SK-N-SH (cell line): Measurements from ENCODE around the gene ASIC2. TPM values are rescaled to one million over a fixed set of nuclear protein-coding genes. Genes with fewer than 3 reads are reported as not detected.

Experiments used
- CTCF ChIA-PET: fragments of 300-600, 350-600 bp; formaldehyde crosslinking; extraction: SDS; loops from one replicate; lab custom pipeline; 2021; lab: Yijun Ruan, JAX
- POLR2A ChIA-PET: fragments of 350-600 bp; sonication (Branson Sonifier 250); formaldehyde crosslinking; extraction: SDS; loops from one replicate; lab custom pipeline; 2020; ENCODE audit warnings: antibody characterized with exemption, inconsistent platforms; lab: Yijun Ruan, JAX
- DNase-seq: peaks from one replicate; pipeline ENCODE4 v3.0.0; 2012
- H2AFZ ChIP-seq: fragments of 200-600 bp; sonication (generic); 2 replicates; pipeline ENCODE4 v1.8.1; 2016; ENCODE audit warnings: antibody characterized with exemption, mild to moderate bottlenecking, low read depth
- H3F3A ChIP-seq: fragments of 200-600 bp; sonication (generic); replicated peaks from 2 replicates; pipeline ENCODE3; 2016; ENCODE audit warnings: antibody characterized with exemption, mild to moderate bottlenecking; ENCODE audit not compliant: insufficient read depth
- H3K27ac ChIP-seq, 2 experiments: fragments of 200-500 bp in 1 of 2; fragments of 200-600 bp in 1 of 2; sonication (Bioruptor generic) in 1 of 2; sonication (generic), shearing (Covaris generic) in 1 of 2; 2 replicates each; pipeline versions ENCODE4 v1.5.1 to v1.6.1; 2014 to 2016; ENCODE audit warnings: low read depth in 2 of 2, inconsistent platforms in 1 of 2, low read length in 1 of 2, mild to moderate bottlenecking in 1 of 2, mixed read lengths in 1 of 2
- H3K27me3 ChIP-seq: fragments of 200-600 bp; sonication (generic), shearing (Covaris generic); 2 replicates; pipeline ENCODE4 v1.6.1; 2016; ENCODE audit warnings: mixed run types; ENCODE audit not compliant: insufficient read depth
- H3K36me3 ChIP-seq, 2 experiments: fragments of 200-500 bp in 1 of 2; fragments of 200-600 bp in 1 of 2; sonication (Bioruptor generic) in 1 of 2; sonication (generic) in 1 of 2; replicated peaks in 1 of 2; 2 replicates each; pipeline versions ENCODE3 to v1.5.1; 2014 to 2016; ENCODE audit warnings: low read length in 1 of 2, mild to moderate bottlenecking in 1 of 2; ENCODE audit not compliant: insufficient read depth in 2 of 2, control insufficient read depth in 1 of 2
- H3K4me1 ChIP-seq, 2 experiments: fragments of 200-500 bp in 1 of 2; fragments of 200-600 bp in 1 of 2; sonication (Bioruptor generic) in 1 of 2; sonication (generic), shearing (Covaris generic) in 1 of 2; 2 replicates each; pipeline versions ENCODE4 v1.5.1 to v1.6.1; 2014 to 2016; ENCODE audit warnings: low read depth in 1 of 2, low read length in 1 of 2, mixed run types in 1 of 2; ENCODE audit not compliant: insufficient read depth in 2 of 2, control insufficient read depth in 1 of 2
- H3K4me2 ChIP-seq: fragments of 200-600 bp; sonication (generic), shearing (Covaris generic); 2 replicates; pipeline ENCODE4 v1.6.1; 2017; ENCODE audit warnings: mixed run types
- H3K4me3 ChIP-seq, 2 experiments: fragments of 200-500 bp in 1 of 2; fragments of 200-600 bp in 1 of 2; sonication (Bioruptor generic) in 1 of 2; sonication (generic), shearing (Covaris generic) in 1 of 2; 2 replicates each; pipeline versions ENCODE4 v1.5.1 to v1.8.1; 2014 to 2016; ENCODE audit warnings: low read depth in 2 of 2, inconsistent platforms in 1 of 2, low read length in 1 of 2, mild to moderate bottlenecking in 1 of 2, mixed read lengths in 1 of 2, moderate library complexity in 1 of 2
- H3K79me2 ChIP-seq: fragments of 200-600 bp; sonication (generic); 2 replicates; pipeline ENCODE4 v1.8.1; 2017; ENCODE audit warnings: mild to moderate bottlenecking; ENCODE audit not compliant: insufficient read depth
- H3K9ac ChIP-seq: fragments of 200-600 bp; sonication (generic); 2 replicates; pipeline ENCODE4 v1.6.1; 2017; ENCODE audit warnings: mixed run types
- H3K9me2 ChIP-seq: fragments of 200-600 bp; sonication (generic); 2 replicates; pipeline ENCODE4 v1.6.1; 2017; ENCODE audit warnings: mixed run types
- H3K9me3 ChIP-seq: fragments of 200-600 bp; sonication (generic); 2 replicates; pipeline ENCODE4 v1.6.1; 2017; ENCODE audit warnings: mixed run types, mild to moderate bottlenecking, moderate library complexity
- H4K20me1 ChIP-seq: fragments of 200-600 bp; sonication (generic); 2 replicates; pipeline ENCODE4 v1.6.1; 2017; ENCODE audit warnings: mild to moderate bottlenecking, mixed run types; ENCODE audit not compliant: insufficient read depth
- CHD2 ChIP-seq: fragments of 150-350 bp; IDR thresholded peaks from 2 replicates; pipeline ENCODE4 v1.6.1; 2018; ENCODE audit warnings: low read length; ENCODE audit not compliant: partially characterized antibody
- ELF1 ChIP-seq: IDR thresholded peaks from 2 replicates; pipeline ENCODE4 v1.4.0; 2012
- FOSL2 ChIP-seq: IDR thresholded peaks from 2 replicates; pipeline ENCODE4 v1.4.0; 2012; ENCODE audit warnings: low read depth, mild to moderate bottlenecking, moderate library complexity, borderline replicate concordance
- FOXJ3 ChIP-seq: sonication (generic); formaldehyde crosslinking; IDR thresholded peaks from 2 replicates; pipeline ENCODE4 v1.5.1; 2020; ENCODE audit warnings: mild to moderate bottlenecking, missing genetic modification reagents
- FOXM1 ChIP-seq: IDR thresholded peaks from 2 replicates; pipeline ENCODE4 v1.4.0; 2012; ENCODE audit warnings: low read depth, mild to moderate bottlenecking
- GABPA ChIP-seq: IDR thresholded peaks from 2 replicates; pipeline ENCODE4 v1.4.0; 2012; ENCODE audit warnings: low read depth, mild to moderate bottlenecking
- IRF3 ChIP-seq: fragments of 150-350 bp; IDR thresholded peaks from 2 replicates; pipeline ENCODE4 v1.6.1; 2016; ENCODE audit warnings: mild to moderate bottlenecking, low read depth, low read length
- MEF2A ChIP-seq: IDR thresholded peaks from 2 replicates; pipeline ENCODE4 v1.4.0; 2012; ENCODE audit warnings: low read depth, borderline replicate concordance
- MXI1 ChIP-seq: IDR thresholded peaks from 2 replicates; pipeline ENCODE4 v1.6.1; 2012; ENCODE audit warnings: mild to moderate bottlenecking, low read depth, low read length, improper control_type of control experiment
- PBX3 ChIP-seq: IDR thresholded peaks from 2 replicates; pipeline ENCODE4; 2012
- POLR2AphosphoS5 ChIP-seq: IDR thresholded peaks from 2 replicates; pipeline ENCODE4 v1.6.1; 2012; ENCODE audit warnings: low read depth, low read length
- RAD21 ChIP-seq: IDR thresholded peaks from 2 replicates; pipeline ENCODE4 v1.6.1; 2012; ENCODE audit warnings: mild to moderate bottlenecking, low read length
- REST ChIP-seq: IDR thresholded peaks from 2 replicates; pipeline ENCODE4 v1.6.1; 2012; ENCODE audit warnings: mild to moderate bottlenecking, low read depth, low read length, moderate library complexity
- RFX5 ChIP-seq: IDR thresholded peaks from 2 replicates; pipeline ENCODE4 v1.6.1; 2012; ENCODE audit warnings: mild to moderate bottlenecking, improper control_type of control experiment, low read length
- RXRA ChIP-seq: IDR thresholded peaks from 2 replicates; pipeline ENCODE4 v1.4.0; 2012; ENCODE audit warnings: low read depth, mild to moderate bottlenecking, borderline replicate concordance
- USF2 ChIP-seq: fragments of 150-350 bp; IDR thresholded peaks from 2 replicates; pipeline ENCODE4 v1.6.1; 2017; ENCODE audit warnings: antibody characterized with exemption, low read length, low read depth, borderline replicate concordance
- YY1 ChIP-seq: IDR thresholded peaks from 2 replicates; pipeline ENCODE4 v1.4.0; 2012; ENCODE audit warnings: low read depth, mild to moderate bottlenecking
- WGBS: methylation state at CpG from one replicate; pipeline ENCODE4 v1.1.6; 2017; ENCODE audit warnings: low lambda C conversion rate; 5-methylcytosine and 5-hydroxymethylcytosine counted together
- polyA plus RNA-seq, 3 experiments: library from polyadenylated mRNA; depleted of rRNA; stranded (reverse); fragments of >200 nt; gene quantifications; 2 replicates each; pipeline ENCODE4 v1.2.3, GENCODE V29; 2012

The ASIC2 gene
- polyA plus RNA-seq, 1 of the 3 experiments (the other 2 are of a cell fraction) = 0.08 TPM

GRCh38 chr17:33080091-33080490, 213.0 kb downstream of the ASIC2 start:
- Histone ChIP-seq H3K27ac (no peak overlapping the region), H3F3A (no peaks in the 10 kb centered on the region), H3K9me3 (no peaks in the 10 kb centered on the region), H3K9me2 (no peaks in the 10 kb centered on the region), H3K9ac (no peak overlapping the region), H3K4me2 (no peak overlapping the region), H3K4me3 (no peak overlapping the region), H3K36me3 (no peaks in the 10 kb centered on the region), H3K27me3 (no peaks in the 10 kb centered on the region), H3K4me1 (no peaks in the 10 kb centered on the region), H4K20me1 (no peaks in the 10 kb centered on the region), H3K79me2 (no peaks in the 10 kb centered on the region), H2AFZ (no peak overlapping the region)
- ChIA-PET POLR2A (no interaction called here), CTCF (no interaction called here)
- no peak for DNase-seq
- TF ChIP-seq FOSL2 = no peak
- no peak for TF ChIP-seq CHD2
- no peak for TF ChIP-seq USF2
- TF ChIP-seq MEF2A = no peak
- no peak for TF ChIP-seq FOXM1
- TF ChIP-seq POLR2AphosphoS5 = no peak
- no peak for TF ChIP-seq RAD21
- no peak for TF ChIP-seq PBX3
- TF ChIP-seq ELF1 = no peak
- TF ChIP-seq IRF3 = no peak
- TF ChIP-seq MXI1 = no peak
- no peak for TF ChIP-seq RXRA
- TF ChIP-seq RFX5 = no peak
- TF ChIP-seq FOXJ3 (CRISPR knock-in tag) = no peak
- TF ChIP-seq YY1 = no peak
- no peak for TF ChIP-seq GABPA
- WGBS = 24% methylated on average over 3 of the region's 3 CpGs

GRCh38 chr17:33079201-33079600, 213.9 kb downstream of the ASIC2 start:
- Histone ChIP-seq H3K36me3 (no peaks in the 10 kb centered on the region), H3K9me2 (no peaks in the 10 kb centered on the region), H3K79me2 (no peaks in the 10 kb centered on the region), H2AFZ (no peak overlapping the region), H3K9ac (no peak overlapping the region), H3K4me1 (no peaks in the 10 kb centered on the region), H3F3A (no peaks in the 10 kb centered on the region), H3K4me3 (no peak overlapping the region), H3K4me2 (no peak overlapping the region), H4K20me1 (no peaks in the 10 kb centered on the region), H3K27me3 (no peaks in the 10 kb centered on the region), H3K9me3 (no peaks in the 10 kb centered on the region), H3K27ac (no peak overlapping the region)
- TF ChIP-seq REST (no peak), RXRA (no peak), PBX3 (no peak), YY1 (no peak)
- ChIA-PET CTCF (no interaction called here), POLR2A (no interaction called here)
- no peak for DNase-seq
- WGBS = 42% methylated on average over 3 of the region's 3 CpGs
